22Rv1 (cell line): ENCODE measurements around the gene NEK2.
"Not testable (repeated sequence)": the region's sequence is repeated elsewhere in the genome, so short reads cannot be mapped to it uniquely, and the experiment has no call there.

Experiments
- H3K27ac ChIP-seq: fragments of 450-650 bp; 2 replicates; pipeline ENCODE4 v1.5.1; 2017
- CTCF ChIP-seq: fragments of 450-650 bp; IDR thresholded peaks from 2 replicates; pipeline ENCODE4 v1.5.1; 2017; ENCODE audit warnings: mild to moderate bottlenecking
- ZFX ChIP-seq: fragments of 450-650 bp; IDR thresholded peaks from 2 replicates; pipeline ENCODE4 v1.6.1; 2017; ENCODE audit warnings: antibody characterized with exemption, borderline replicate concordance

NEK2 gene

GRCh38 chr1:211688421-211688820 is 13.0 kb upstream of the NEK2 start:
- TF ChIP-seq ZFX: no peak
- TF ChIP-seq CTCF: no peak
- no peak overlapping the region for H3K27ac ChIP-seq

- H3K27ac ChIP-seq: no peak overlapping the region
- TF ChIP-seq CTCF (no peak), ZFX (no peak)
Measured at GRCh38 chr1:211687462-211688215, 12.2 kb upstream of the NEK2 start.

GRCh38 chr1:211685823-211686222 is 10.4 kb upstream of the NEK2 start:
- no peak overlapping the region for H3K27ac ChIP-seq
- TF ChIP-seq CTCF (no peak), ZFX (no peak)

GRCh38 chr1:211684791-211685190 is 9.4 kb upstream of the NEK2 start:
- TF ChIP-seq CTCF (no peak), ZFX (no peak)
- H3K27ac ChIP-seq: no peak overlapping the region

GRCh38 chr1:211684331-211684730 is 8.9 kb upstream of the NEK2 start:
- no peak for TF ChIP-seq ZFX
- no peak for TF ChIP-seq CTCF

GRCh38 chr1:211683396-211684297 is 8.2 kb upstream of the NEK2 start:
- TF ChIP-seq ZFX (no peak), CTCF (no peak)
- no peak overlapping the region for H3K27ac ChIP-seq

More at GRCh38 chr1:211684331-211684730, 8.9 kb upstream of the NEK2 start:
- no peak overlapping the region for H3K27ac ChIP-seq

GRCh38 chr1:211682186-211682585 is 6.8 kb upstream of the NEK2 start:
- H3K27ac ChIP-seq: not testable (repeated sequence)
